ENCODE measurements around the gene ERICH4. TPM values are rescaled to one million over a fixed set of nuclear protein-coding genes. Genes with fewer than 3 reads are reported as not detected.

ERICH4 gene
- total RNA-seq, 1 donor from 2014 or later: not detected

GRCh38 chr19:41414461-41414860 lies 28.5 kb upstream of the ERICH4 start:
- H3K4me3 ChIP-seq (ENCODE audit: low read depth, low read length): no peak overlapping the region
- no peak for DNase-seq (ENCODE audit: low read depth)
- TF ChIP-seq CTCF (conservative IDR thresholded peaks at IDR 0.05; ENCODE audit: low read depth, low read length): no peak

GRCh38 chr19:41415154-41415571 lies 27.8 kb upstream of the ERICH4 start:
- H3K4me3 ChIP-seq (ENCODE audit: low read depth, low read length): no peak overlapping the region
- DNase-seq (ENCODE audit: low read depth): no peak
- no peak for TF ChIP-seq CTCF (conservative IDR thresholded peaks at IDR 0.05; ENCODE audit: low read depth, low read length)

GRCh38 chr19:41416194-41416674 lies 26.7 kb upstream of the ERICH4 start:
- H3K4me3 ChIP-seq (ENCODE audit: low read depth, low read length): no peak overlapping the region
- no peak for DNase-seq (ENCODE audit: low read depth)
- no peak for TF ChIP-seq CTCF (conservative IDR thresholded peaks at IDR 0.05; ENCODE audit: low read depth, low read length)

- no peak overlapping the region for H3K4me3 ChIP-seq (ENCODE audit: low read depth, low read length)
- no peak for DNase-seq (ENCODE audit: low read depth)
- no peak for TF ChIP-seq CTCF (conservative IDR thresholded peaks at IDR 0.05; ENCODE audit: low read depth, low read length)
These were observed 22.7 kb upstream of the ERICH4 start for GRCh38 chr19:41420101-41420880.

- TF ChIP-seq CTCF (conservative IDR thresholded peaks at IDR 0.05; ENCODE audit: low read depth, low read length): no peak
These were observed 21.6 kb upstream of the ERICH4 start for GRCh38 chr19:41421314-41421713.

GRCh38 chr19:41421973-41422372 lies 21.0 kb upstream of the ERICH4 start:
- no peak overlapping the region for H3K4me3 ChIP-seq (ENCODE audit: low read depth, low read length)
- DNase-seq (ENCODE audit: low read depth): no peak
- no peak for TF ChIP-seq CTCF (conservative IDR thresholded peaks at IDR 0.05; ENCODE audit: low read depth, low read length)

More at GRCh38 chr19:41421314-41421713, 21.6 kb upstream of the ERICH4 start:
- no peak overlapping the region for H3K4me3 ChIP-seq (ENCODE audit: low read depth, low read length)
- no peak for DNase-seq (ENCODE audit: low read depth)

GRCh38 chr19:41422456-41422855 lies 20.5 kb upstream of the ERICH4 start:
- no peak for DNase-seq (ENCODE audit: low read depth)
- TF ChIP-seq CTCF (conservative IDR thresholded peaks at IDR 0.05; ENCODE audit: low read depth, low read length): no peak
- no peak overlapping the region for H3K4me3 ChIP-seq (ENCODE audit: low read depth, low read length)

All from epithelial cell of proximal tubule (primary cell).